NCI-H146 treated with DMSO at 0.1 percent for 48 hours (cell line): ENCODE results near the gene FGF1.

ENCODE experiments used
- DNase-seq: peaks from one replicate; lab custom pipeline; 2025; ENCODE audit not compliant: unreplicated experiment; lab: John Stamatoyannopoulos, UW

The FGF1 gene

GRCh38 chr5:142697356-142698255 lies 11.7 kb upstream of the FGF1 start:
- no peak for DNase-seq

- DNase-seq, result no peak
These were observed 10.5 kb upstream of the FGF1 start for GRCh38 chr5:142696379-142696778.

GRCh38 chr5:142694092-142694856 lies 8.4 kb upstream of the FGF1 start:
- DNase-seq, result no peak

GRCh38 chr5:142692321-142692894 lies 6.5 kb upstream of the FGF1 start:
- DNase-seq, result no peak

GRCh38 chr5:142690667-142691066 lies 4.8 kb upstream of the FGF1 start:
- no peak for DNase-seq

- no peak for DNase-seq
These were observed 3.2 kb upstream of the FGF1 start for GRCh38 chr5:142689081-142689480.

GRCh38 chr5:142688281-142688989 lies 2.5 kb upstream of the FGF1 start:
- no peak for DNase-seq

GRCh38 chr5:142686968-142687367 lies 1.1 kb upstream of the FGF1 start:
- no peak for DNase-seq

GRCh38 chr5:142686210-142686734 lies 382 bp upstream of the FGF1 start:
- no peak for DNase-seq

GRCh38 chr5:142684508-142685041 lies 1.3 kb downstream of the FGF1 start:
- DNase-seq, result no peak

GRCh38 chr5:142683881-142684505 lies 1.9 kb downstream of the FGF1 start:
- DNase-seq, result no peak

GRCh38 chr5:142683116-142683515 lies 2.8 kb downstream of the FGF1 start:
- no peak for DNase-seq

- peak; percentile 4 for DNase-seq
These were observed 5.2 kb downstream of the FGF1 start for GRCh38 chr5:142680605-142681259.

GRCh38 chr5:142679744-142680143 lies 6.1 kb downstream of the FGF1 start:
- no peak for DNase-seq

- no peak for DNase-seq
These were observed 7.4 kb downstream of the FGF1 start for GRCh38 chr5:142678529-142678928.

GRCh38 chr5:142677198-142677597 lies 8.7 kb downstream of the FGF1 start:
- DNase-seq, result no peak

GRCh38 chr5:142676318-142676717 lies 9.6 kb downstream of the FGF1 start:
- DNase-seq, result no peak

GRCh38 chr5:142674531-142675469 lies 11.1 kb downstream of the FGF1 start:
- DNase-seq, result no peak

GRCh38 chr5:142671801-142672200 lies 14.1 kb downstream of the FGF1 start:
- DNase-seq, result no peak
